Hematopoietic multipotent progenitor cell treated with erythropoietin and hydrocortisone succinate and interleukin-3 and kit ligand, for 17 days (in vitro differentiated cells): ENCODE data around the gene SETD6.
"Not testable (repeated sequence)": the region's sequence is repeated elsewhere in the genome, so short reads cannot be mapped to it uniquely, and the experiment has no call there.

ENCODE experiments used
- DNase-seq: peaks from one replicate; pipeline ENCODE4 v3.0.0-alpha.2; 2015; ENCODE audit warnings: low spot score

The SETD6 gene

DNA sequence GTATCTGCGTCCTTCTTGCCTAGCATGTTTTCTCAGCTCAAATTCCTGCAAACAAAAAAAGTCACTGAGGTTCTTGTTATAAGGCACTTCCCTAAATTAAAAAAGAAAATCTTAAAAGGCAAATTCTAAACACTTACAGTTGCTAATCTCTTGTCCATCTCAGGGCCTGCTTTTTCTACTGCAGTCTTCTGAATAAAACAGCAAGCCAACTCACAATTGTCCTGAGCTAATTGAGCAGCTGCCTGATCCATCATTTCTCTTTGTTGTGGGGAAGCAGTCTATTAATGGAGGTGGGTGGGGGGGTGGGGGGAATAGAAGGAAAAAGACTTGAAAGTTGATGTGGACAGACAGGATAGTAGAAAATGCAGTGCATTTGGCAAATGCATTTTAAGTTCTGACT is 27.0 kb downstream of the SETD6 start:
- DNase-seq: no peak

DNA sequence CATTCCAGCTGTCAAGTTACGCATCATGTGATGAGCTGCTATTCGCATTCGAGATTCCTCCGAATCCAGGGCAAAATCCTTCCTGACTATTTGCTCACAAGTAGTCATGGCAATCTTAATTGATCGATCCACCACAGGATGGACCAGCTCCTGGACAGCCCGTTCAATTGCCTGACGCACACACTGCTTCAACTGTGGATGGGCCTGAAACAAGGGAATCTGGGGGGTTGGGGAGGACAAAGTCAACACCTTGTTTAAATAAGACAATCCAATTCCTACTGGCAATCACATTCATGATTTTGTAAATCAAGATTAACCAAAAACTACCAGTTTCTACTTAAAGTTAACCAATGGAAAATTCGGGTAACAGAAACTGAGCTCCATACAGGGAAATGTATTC is 28.4 kb downstream of the SETD6 start:
- DNase-seq: no peak

DNA sequence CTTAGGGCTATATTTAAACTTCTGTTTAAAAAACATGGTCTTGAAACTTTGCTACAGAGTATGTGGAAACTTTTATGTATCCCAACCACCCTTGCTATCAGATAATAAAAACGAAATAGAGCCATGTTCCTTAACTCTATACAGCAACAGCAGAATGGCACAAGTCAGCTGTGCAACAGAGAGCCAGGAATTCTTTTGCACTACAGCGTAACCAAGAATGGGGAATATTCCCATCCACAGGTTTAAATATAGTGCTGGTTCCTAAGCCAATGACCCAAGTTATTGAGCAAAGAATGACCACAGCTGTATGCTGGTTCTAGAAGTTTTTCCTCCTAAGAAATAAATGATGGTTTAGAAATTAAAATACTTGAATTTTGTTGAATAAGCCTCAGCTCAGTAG is 33.1 kb downstream of the SETD6 start:
- no peak for DNase-seq

DNA sequence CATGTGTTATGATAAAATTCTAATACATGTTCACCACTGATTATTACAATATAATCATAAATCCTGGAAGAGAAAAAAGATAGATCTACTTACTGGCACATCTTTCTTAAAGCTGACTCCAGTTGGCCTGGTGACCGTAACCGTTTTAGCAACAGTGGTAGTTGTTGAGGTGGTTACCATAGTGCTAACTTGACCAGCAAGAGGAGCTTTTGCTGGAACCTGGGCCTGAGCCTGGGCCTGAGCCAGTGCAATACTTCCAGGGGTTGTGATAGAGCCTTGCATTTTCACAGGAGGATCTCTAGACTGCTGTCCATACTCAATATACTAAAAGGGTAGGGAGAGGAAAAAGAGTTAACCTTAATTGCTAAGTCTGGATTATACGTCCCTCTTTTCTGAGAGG is 36.2 kb downstream of the SETD6 start:
- no peak for DNase-seq

DNA sequence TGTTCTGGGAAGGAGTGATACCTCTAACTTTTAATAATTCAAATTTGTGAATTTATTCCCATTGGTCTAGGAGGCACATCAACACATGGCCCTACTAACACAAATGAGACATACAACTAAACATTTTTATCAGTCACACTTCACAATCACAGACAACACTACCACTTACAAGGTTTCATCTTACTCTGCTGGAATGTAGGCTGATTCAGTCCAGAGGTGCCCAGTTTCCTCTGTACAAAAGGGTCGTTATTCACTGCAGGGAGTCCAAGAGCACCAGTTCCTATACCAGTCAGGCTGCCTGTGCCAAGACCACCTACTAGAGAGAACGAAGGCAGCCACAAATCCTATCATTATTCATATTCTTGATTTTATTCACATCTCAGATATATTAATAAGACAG is 41.4 kb downstream of the SETD6 start:
- DNase-seq: no peak

DNA sequence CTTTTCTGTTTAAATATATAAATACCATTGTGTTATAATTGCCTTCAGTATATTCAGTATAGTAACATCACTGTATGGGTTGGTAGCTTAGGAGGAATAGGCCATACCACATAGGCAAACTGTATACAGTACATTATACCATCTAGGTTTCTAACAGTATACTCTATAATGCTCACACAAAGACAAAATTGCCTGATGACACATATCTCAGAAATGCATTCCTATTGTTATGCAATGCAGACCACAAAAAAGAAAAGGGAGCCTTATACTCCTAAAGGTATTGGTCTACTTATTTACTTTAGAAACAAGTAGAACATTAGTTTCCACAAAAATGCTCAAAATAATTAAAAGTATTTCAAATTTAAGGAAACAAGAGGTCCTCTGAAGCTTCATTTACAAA is 47.9 kb downstream of the SETD6 start:
- DNase-seq: no peak

DNA sequence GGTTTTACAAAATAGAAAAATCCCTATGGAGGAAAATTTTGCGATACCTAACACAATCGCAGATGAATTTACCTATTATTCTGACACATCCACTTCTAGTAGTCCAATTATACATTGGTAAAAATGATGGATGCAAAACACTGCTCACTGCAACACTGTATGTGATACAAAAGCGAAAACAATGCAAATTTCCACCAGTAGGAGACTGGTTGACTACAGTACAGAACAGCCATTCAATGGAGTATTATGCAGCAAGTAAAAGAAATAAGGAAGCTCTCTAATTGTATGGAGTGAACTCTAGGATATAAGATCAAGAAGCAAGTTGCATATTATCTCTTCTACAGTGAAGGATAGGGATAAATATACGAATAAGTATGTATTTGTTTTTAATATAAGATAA is 48.5 kb downstream of the SETD6 start:
- DNase-seq: no peak

DNA sequence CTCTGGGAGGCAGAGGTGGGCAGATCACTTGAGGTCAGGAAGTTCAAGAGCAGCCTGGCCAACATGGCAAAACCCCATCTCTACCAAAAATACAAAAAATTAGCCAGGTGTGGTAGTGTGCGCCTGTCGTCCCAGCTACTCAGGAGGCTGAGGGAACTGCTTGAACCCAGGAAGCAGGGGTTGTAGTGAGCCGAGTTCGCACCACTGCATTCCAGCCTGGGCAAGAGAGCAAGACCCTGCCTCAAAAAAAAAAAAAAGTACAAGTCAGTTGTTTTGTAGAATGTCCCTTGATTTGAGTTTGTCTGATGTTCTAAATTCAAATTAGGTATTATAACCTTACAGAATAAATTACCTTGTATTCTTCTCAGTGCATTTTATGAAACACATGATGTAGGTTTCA is 50.4 kb downstream of the SETD6 start:
- not testable (repeated sequence) for DNase-seq
